HEK293T (cell line): ENCODE measurements around the gene BBS12.
A peak's percentile ranks its signal among the peaks of the same experiment; 100 is the strongest.

Experiments
- CTCF ChIA-PET: fragments of 350-600 bp; formaldehyde crosslinking; extraction: SDS; loops from one replicate; lab custom pipeline; 2021; ENCODE audit warnings: antibody characterized with exemption, inconsistent platforms; lab: Yijun Ruan, JAX
- POLR2A ChIA-PET: fragments of 350-600 bp; formaldehyde crosslinking; extraction: SDS; loops from one replicate; lab custom pipeline; 2020; ENCODE audit warnings: antibody characterized with exemption, inconsistent platforms; lab: Yijun Ruan, JAX
- DNase-seq: peaks from one replicate; pipeline ENCODE4 v3.0.0; 2012; ENCODE audit warnings: mixed read lengths; ENCODE audit errors: extremely low spot score
- ARNT ChIP-seq: fragments of 450-650 bp; IDR thresholded peaks from 2 replicates; pipeline ENCODE4 v1.6.1; 2017; ENCODE audit warnings: mild to moderate bottlenecking
- BHLHE40 ChIP-seq: fragments of 450-650 bp; IDR thresholded peaks from 2 replicates; pipeline ENCODE4 v1.6.1; 2016; ENCODE audit warnings: mild to moderate bottlenecking, moderate library complexity, borderline replicate concordance
- CTBP1 ChIP-seq: fragments of 450-650 bp; IDR thresholded peaks from 2 replicates; pipeline ENCODE4 v1.6.1; 2016; ENCODE audit warnings: borderline replicate concordance
- ELF4 ChIP-seq: fragments of 450-650 bp; IDR thresholded peaks from 2 replicates; pipeline ENCODE4 v1.6.1; 2017; ENCODE audit warnings: antibody characterized with exemption
- FOXA1 ChIP-seq: fragments of 450-650 bp; IDR thresholded peaks from 2 replicates; pipeline ENCODE4 v1.6.1; 2016; ENCODE audit warnings: mild to moderate bottlenecking
- FOXK2 ChIP-seq: fragments of 450-650 bp; IDR thresholded peaks from 2 replicates; pipeline ENCODE4 v1.6.1; 2016; ENCODE audit warnings: mild to moderate bottlenecking
- FOXM1 ChIP-seq: fragments of 450-650 bp; IDR thresholded peaks from 2 replicates; pipeline ENCODE4 v1.6.1; 2017; ENCODE audit warnings: mild to moderate bottlenecking, borderline replicate concordance
- HDGF ChIP-seq: fragments of 450-650 bp; IDR thresholded peaks from 2 replicates; pipeline ENCODE4 v1.6.1; 2017; ENCODE audit warnings: antibody characterized with exemption, borderline replicate concordance
- L3MBTL2 ChIP-seq: fragments of 450-650 bp; conservative IDR thresholded peaks from 2 replicates; pipeline ENCODE4 v1.6.1; 2016; ENCODE audit warnings: mild to moderate bottlenecking
- LEF1 ChIP-seq: fragments of 450-650 bp; IDR thresholded peaks from 2 replicates; pipeline ENCODE4 v1.6.1; 2017; ENCODE audit warnings: mild to moderate bottlenecking, borderline replicate concordance
- NFRKB ChIP-seq: fragments of 450-650 bp; IDR thresholded peaks from 2 replicates; pipeline ENCODE4 v1.6.1; 2016; ENCODE audit warnings: mild to moderate bottlenecking, moderate library complexity
- PKNOX1 ChIP-seq: fragments of 450-650 bp; IDR thresholded peaks from 2 replicates; pipeline ENCODE4 v1.6.1; 2016
- SP1 ChIP-seq: fragments of 450-650 bp; IDR thresholded peaks from 2 replicates; pipeline ENCODE4 v1.6.1; 2017
- SUZ12 ChIP-seq: fragments of 450-650 bp; IDR thresholded peaks from 2 replicates; pipeline ENCODE4 v1.6.1; 2016; ENCODE audit warnings: mild to moderate bottlenecking
- TARDBP ChIP-seq: fragments of 450-650 bp; IDR thresholded peaks from 2 replicates; pipeline ENCODE4 v1.6.1; 2016
- ZNF384 ChIP-seq: fragments of 450-650 bp; IDR thresholded peaks from 2 replicates; pipeline ENCODE4 v1.6.1; 2016

Gene BBS12

GRCh38 chr4:122732329-122733026, at the start of gene BBS12:
BBS12 (plus strand) TSS chr4:122732704; CDS start chr4:122741893, 9,189 bp downstream.
- ChIA-PET POLR2A (interaction anchor here (0.8 to 2.5 kb wide), 6 partner anchors 11 to 190 kb away, joined by 3 to 8 read pairs (median 3); partner anchors contain the start of gene NUDT6), CTCF (interaction anchor here (0.9 to 2.4 kb wide), 4 partner anchors 14 to 198 kb away, joined by 3 to 15 read pairs (median 4); no protein-coding TSS in a partner anchor)
- TF ChIP-seq TARDBP (no peak), PKNOX1 (peak; percentile 99)
- peak; percentile 97 for DNase-seq

GRCh38 chr4:122686691-122687090, 45.8 kb upstream of the BBS12 start:
- CTCF ChIA-PET: no interaction called here
- no peak for TF ChIP-seq PKNOX1
- no peak for TF ChIP-seq L3MBTL2
- TF ChIP-seq ZNF384: no peak
- no peak for TF ChIP-seq CTBP1
- no peak for TF ChIP-seq HDGF
- no peak for TF ChIP-seq SUZ12
- no peak for TF ChIP-seq ELF4
- TF ChIP-seq LEF1: no peak
- POLR2A ChIA-PET: no interaction called here
- DNase-seq: no peak

- ChIA-PET CTCF (no interaction called here), POLR2A (interaction anchor here (0.6 kb wide), 1 partner anchor 758 kb away, joined by 3 read pairs; no protein-coding TSS in a partner anchor)
- DNase-seq: no peak
- TF ChIP-seq TARDBP (no peak), BHLHE40 (no peak), HDGF (no peak), LEF1 (no peak), PKNOX1 (no peak), FOXM1 (no peak), L3MBTL2 (no peak)
Measured at GRCh38 chr4:122687531-122688061, 44.9 kb upstream of the BBS12 start.

GRCh38 chr4:122688529-122689140, 43.9 kb upstream of the BBS12 start:
- no peak for TF ChIP-seq SUZ12
- no peak for TF ChIP-seq TARDBP
- no peak for TF ChIP-seq LEF1
- no peak for TF ChIP-seq ZNF384
- no peak for TF ChIP-seq ELF4
- no peak for DNase-seq
- POLR2A ChIA-PET: no interaction called here
- CTCF ChIA-PET: no interaction called here

GRCh38 chr4:122689972-122690371, 42.5 kb upstream of the BBS12 start:
- ChIA-PET CTCF (no interaction called here), POLR2A (no interaction called here)
- no peak for DNase-seq
- TF ChIP-seq BHLHE40 (no peak), CTBP1 (no peak), ELF4 (no peak), SP1 (no peak), TARDBP (no peak), ZNF384 (no peak), L3MBTL2 (no peak), ARNT (no peak), FOXA1 (no peak), SUZ12 (no peak), FOXM1 (no peak), FOXK2 (no peak), NFRKB (no peak), HDGF (no peak), LEF1 (no peak), PKNOX1 (no peak)

- TF ChIP-seq L3MBTL2 (no peak), ELF4 (no peak), ZNF384 (no peak), HDGF (no peak), LEF1 (no peak), FOXK2 (no peak), FOXM1 (no peak), TARDBP (no peak)
- ChIA-PET CTCF (no interaction called here), POLR2A (no interaction called here)
- no peak for DNase-seq
Measured at GRCh38 chr4:122691988-122692387, 40.5 kb upstream of the BBS12 start.
